Right renal pelvis (tissue), 4 donors: ENCODE measurements around the gene GRID2. TPM values are rescaled to one million over a fixed set of nuclear protein-coding genes. Genes with fewer than 3 reads are reported as not detected.
"Not testable (repeated sequence)": the region's sequence is repeated elsewhere in the genome, so short reads cannot be mapped to it uniquely, and the experiment has no call there.

Experiments used
- DNase-seq, 4 donors: peaks; one replicate each; pipeline ENCODE4 v3.0.0-alpha.2; 2013; ENCODE audit warnings: low read depth in 4 of 4, low spot score in 3 of 4, missing footprints in 1 of 4
- polyA plus RNA-seq, 4 donors: library from polyadenylated mRNA; unstranded; fragments of 120-200 nt; gene quantifications; one replicate each; pipeline ENCODE4 v1.2.1, GENCODE V29; 2013; ENCODE audit not compliant: insufficient read length in 4 of 4

GRID2 gene
- polyA plus RNA-seq, 4 donors, result 2.6 to 7.4 (median 5.5) TPM

GRCh38 chr4:92304606-92305005 is 840 bp downstream of the GRID2 start:
- DNase-seq, result peak in 1 of 4 donors; percentile 14

GRCh38 chr4:92305148-92305877 is 1.5 kb downstream of the GRID2 start:
- DNase-seq, result peak in 1 of 4 donors; percentile 35

GRCh38 chr4:92305878-92306520 is 2.2 kb downstream of the GRID2 start:
- DNase-seq, result peak in 1 of 4 donors; percentile 4

- no peak for DNase-seq
Observed at GRCh38 chr4:92307181-92307580, 3.4 kb downstream of the GRID2 start.

- DNase-seq, result no peak
Observed at GRCh38 chr4:92307866-92308265, 4.1 kb downstream of the GRID2 start.

GRCh38 chr4:92317047-92317446 is 13.3 kb downstream of the GRID2 start:
- no peak for DNase-seq

- DNase-seq, result no peak
Observed at GRCh38 chr4:92328095-92328494, 24.3 kb downstream of the GRID2 start.

GRCh38 chr4:92333016-92333415 is 29.2 kb downstream of the GRID2 start:
- DNase-seq, result no peak

- DNase-seq, result no peak
Observed at GRCh38 chr4:92334716-92335350, 31.1 kb downstream of the GRID2 start.

GRCh38 chr4:92339676-92340075 is 35.9 kb downstream of the GRID2 start:
- DNase-seq, result no peak

- no peak for DNase-seq
Observed at GRCh38 chr4:92344216-92344615, 40.5 kb downstream of the GRID2 start.

- DNase-seq, result no peak
Observed at GRCh38 chr4:92346289-92346688, 42.5 kb downstream of the GRID2 start.

- DNase-seq, result no peak
Observed at GRCh38 chr4:92357966-92358365, 54.2 kb downstream of the GRID2 start.

- DNase-seq, result no peak
Observed at GRCh38 chr4:92359491-92359890, 55.7 kb downstream of the GRID2 start.

- no peak for DNase-seq
Observed at GRCh38 chr4:92362028-92362427, 58.3 kb downstream of the GRID2 start.

- peak in 1 of 4 donors; percentile 5 for DNase-seq
Observed at GRCh38 chr4:92368653-92369052, 64.9 kb downstream of the GRID2 start.

- no peak for DNase-seq
Observed at GRCh38 chr4:92381616-92382015, 77.8 kb downstream of the GRID2 start.

- DNase-seq, result no peak
Observed at GRCh38 chr4:92382128-92382527, 78.4 kb downstream of the GRID2 start.

GRCh38 chr4:92387459-92388069 is 83.8 kb downstream of the GRID2 start:
- peak in 1 of 4 donors; percentile 3 for DNase-seq

- DNase-seq, result no peak
Observed at GRCh38 chr4:92399032-92399431, 95.3 kb downstream of the GRID2 start.

- not testable (repeated sequence) for DNase-seq
Observed at GRCh38 chr4:92403525-92403924, 99.8 kb downstream of the GRID2 start.
